Measurements from ENCODE around the gene ROBO4.

ROBO4 gene

DNA sequence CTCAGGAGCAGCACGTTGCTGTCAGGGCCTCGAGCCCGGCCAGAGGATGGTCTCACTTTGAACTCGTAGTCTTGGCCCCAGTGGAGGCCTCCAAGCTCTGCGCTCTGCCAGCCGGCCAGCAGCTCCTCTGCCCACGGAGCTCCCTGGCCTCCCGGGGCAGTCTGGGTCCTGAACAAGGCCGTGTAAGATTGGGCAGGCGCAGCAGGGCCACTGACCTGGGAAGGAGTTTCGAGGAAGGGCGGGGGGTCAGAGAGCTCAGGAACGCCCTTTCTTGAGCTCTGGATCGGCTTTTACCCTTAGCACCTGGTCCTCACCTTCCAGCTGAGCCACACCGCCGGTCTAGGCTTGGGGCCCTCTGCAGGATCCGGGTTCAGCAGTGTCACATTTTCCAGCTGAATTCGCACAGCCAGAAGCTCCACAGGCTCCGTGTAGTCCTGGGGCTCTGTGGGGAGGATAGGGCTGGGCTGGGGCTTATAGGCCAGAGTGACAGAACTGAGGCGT, 2.1 kb downstream of the ROBO4 start:
- no peak for TF ChIP-seq TCF12 (IDR thresholded peaks at IDR 0.05; ENCODE audit: low read depth)
- TF ChIP-seq YY1 (IDR thresholded peaks at IDR 0.05; ENCODE audit: low read depth) = no peak
- TF ChIP-seq, protein P1, sequence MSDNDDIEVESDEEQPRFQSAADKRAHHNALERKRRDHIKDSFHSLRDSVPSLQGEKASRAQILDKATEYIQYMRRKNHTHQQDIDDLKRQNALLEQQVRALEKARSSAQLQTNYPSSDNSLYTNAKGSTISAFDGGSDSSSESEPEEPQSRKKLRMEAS (IDR thresholded peaks at IDR 0.05) = no peak
- TF ChIP-seq CEBPB (IDR thresholded peaks at IDR 0.05) = no peak
- TF ChIP-seq TAF1 (IDR thresholded peaks at IDR 0.05; ENCODE audit: low read depth) = no peak
- TF ChIP-seq CREB1 (IDR thresholded peaks at IDR 0.05; ENCODE audit: low read depth) = no peak
- no peak for TF ChIP-seq FOXM1 (IDR thresholded peaks at IDR 0.05; ENCODE audit: borderline replicate concordance, low read depth)
- TF ChIP-seq, protein P2, sequence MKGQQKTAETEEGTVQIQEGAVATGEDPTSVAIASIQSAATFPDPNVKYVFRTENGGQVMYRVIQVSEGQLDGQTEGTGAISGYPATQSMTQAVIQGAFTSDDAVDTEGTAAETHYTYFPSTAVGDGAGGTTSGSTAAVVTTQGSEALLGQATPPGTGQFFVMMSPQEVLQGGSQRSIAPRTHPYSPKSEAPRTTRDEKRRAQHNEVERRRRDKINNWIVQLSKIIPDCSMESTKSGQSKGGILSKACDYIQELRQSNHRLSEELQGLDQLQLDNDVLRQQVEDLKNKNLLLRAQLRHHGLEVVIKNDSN (IDR thresholded peaks at IDR 0.05) = no peak
- TF ChIP-seq RAD21 (IDR thresholded peaks at IDR 0.05; ENCODE audit: low read depth) = no peak
- TF ChIP-seq, protein P3, sequence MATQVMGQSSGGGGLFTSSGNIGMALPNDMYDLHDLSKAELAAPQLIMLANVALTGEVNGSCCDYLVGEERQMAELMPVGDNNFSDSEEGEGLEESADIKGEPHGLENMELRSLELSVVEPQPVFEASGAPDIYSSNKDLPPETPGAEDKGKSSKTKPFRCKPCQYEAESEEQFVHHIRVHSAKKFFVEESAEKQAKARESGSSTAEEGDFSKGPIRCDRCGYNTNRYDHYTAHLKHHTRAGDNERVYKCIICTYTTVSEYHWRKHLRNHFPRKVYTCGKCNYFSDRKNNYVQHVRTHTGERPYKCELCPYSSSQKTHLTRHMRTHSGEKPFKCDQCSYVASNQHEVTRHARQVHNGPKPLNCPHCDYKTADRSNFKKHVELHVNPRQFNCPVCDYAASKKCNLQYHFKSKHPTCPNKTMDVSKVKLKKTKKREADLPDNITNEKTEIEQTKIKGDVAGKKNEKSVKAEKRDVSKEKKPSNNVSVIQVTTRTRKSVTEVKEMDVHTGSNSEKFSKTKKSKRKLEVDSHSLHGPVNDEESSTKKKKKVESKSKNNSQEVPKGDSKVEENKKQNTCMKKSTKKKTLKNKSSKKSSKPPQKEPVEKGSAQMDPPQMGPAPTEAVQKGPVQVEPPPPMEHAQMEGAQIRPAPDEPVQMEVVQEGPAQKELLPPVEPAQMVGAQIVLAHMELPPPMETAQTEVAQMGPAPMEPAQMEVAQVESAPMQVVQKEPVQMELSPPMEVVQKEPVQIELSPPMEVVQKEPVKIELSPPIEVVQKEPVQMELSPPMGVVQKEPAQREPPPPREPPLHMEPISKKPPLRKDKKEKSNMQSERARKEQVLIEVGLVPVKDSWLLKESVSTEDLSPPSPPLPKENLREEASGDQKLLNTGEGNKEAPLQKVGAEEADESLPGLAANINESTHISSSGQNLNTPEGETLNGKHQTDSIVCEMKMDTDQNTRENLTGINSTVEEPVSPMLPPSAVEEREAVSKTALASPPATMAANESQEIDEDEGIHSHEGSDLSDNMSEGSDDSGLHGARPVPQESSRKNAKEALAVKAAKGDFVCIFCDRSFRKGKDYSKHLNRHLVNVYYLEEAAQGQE (IDR thresholded peaks at IDR 0.05; ENCODE audit: low read depth) = no peak
- no peak for TF ChIP-seq EP300 (IDR thresholded peaks at IDR 0.05; ENCODE audit: borderline replicate concordance)
- no peak for TF ChIP-seq EGR1 (IDR thresholded peaks at IDR 0.05)
- no peak for TF ChIP-seq NFIC (IDR thresholded peaks at IDR 0.05)
- TF ChIP-seq ZBTB7A (IDR thresholded peaks at IDR 0.05; ENCODE audit: low read depth) = no peak
- no peak for TF ChIP-seq TEAD4 (IDR thresholded peaks at IDR 0.05)

DNA sequence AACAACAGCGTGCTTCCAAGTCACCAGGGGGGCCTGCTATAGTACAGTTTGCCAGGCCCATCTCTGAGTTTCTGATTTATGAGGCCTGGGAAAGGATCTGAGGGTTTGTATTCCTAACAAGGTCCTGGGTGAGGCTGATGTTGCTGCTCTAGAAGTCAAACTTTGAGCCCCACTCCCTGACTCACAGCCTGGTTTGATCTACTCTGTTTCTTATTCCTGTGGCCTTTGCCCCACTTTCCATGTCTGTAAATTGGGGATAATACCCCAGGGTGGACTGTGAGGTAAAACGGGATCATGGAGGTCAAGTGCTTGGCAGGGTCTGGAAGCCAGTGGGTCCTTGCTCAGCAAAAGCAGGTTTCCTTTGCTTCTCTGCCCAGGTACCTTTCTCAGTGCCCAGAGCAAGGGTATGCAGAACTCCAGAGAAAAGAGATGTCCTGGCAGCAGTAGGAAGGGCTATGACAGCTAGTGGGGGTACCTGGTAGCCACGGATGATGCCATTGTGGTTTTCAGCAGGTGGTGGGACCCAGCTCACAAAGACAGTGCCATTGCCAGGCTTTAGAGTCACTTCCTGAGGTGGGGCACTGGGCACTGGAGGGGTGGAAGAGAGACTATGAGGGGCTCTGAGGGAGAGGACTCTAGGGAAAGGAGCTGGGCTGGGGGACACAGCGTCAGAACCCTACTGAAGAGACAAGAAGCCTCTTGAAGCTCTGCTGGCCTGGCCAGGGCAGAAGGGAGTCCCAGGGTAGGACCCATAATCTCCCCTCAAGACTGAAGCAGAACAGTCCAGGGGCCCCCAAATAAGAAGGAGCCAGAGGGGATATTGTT, 2.8 kb downstream of the ROBO4 start:
- TF ChIP-seq, protein P2 (IDR thresholded peaks at IDR 0.05) = no peak
- TF ChIP-seq TEAD4 (IDR thresholded peaks at IDR 0.05) (no peak), RAD21 (IDR thresholded peaks at IDR 0.05; ENCODE audit: low read depth) (no peak)

DNA sequence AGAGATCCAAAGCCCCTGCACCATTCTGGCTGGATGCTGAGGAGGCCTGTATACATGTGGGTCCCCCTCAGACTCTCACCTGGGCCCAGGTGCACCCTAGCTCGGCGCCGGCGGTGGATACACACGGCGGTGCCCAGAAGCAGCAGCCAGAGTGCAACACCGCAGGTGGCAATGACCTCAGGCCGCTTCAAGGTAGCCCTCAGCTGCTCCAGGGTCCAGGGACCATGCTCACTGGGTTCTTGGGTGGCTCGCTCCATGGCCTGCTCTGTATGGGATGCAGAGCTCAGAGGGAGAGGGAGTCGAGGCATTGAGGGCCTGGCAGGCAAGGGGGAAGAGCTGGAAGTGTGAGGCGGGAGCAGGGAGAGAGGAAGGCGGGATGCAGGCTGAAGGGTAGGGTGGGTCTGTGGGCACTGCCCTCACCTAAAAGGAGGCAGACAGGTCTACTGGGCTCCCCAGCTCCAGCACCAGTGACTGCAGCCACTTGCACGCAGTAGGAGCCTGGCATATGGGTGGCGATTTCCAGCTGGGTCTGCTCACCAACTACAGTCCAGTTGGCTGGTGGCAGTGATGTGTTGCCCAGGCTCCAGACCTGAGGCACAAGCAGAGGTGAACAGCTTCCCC, 3.8 kb downstream of the ROBO4 start:
- TF ChIP-seq, protein P2 (IDR thresholded peaks at IDR 0.05) = no peak
- TF ChIP-seq FOXM1 (IDR thresholded peaks at IDR 0.05; ENCODE audit: borderline replicate concordance, low read depth) (no peak), TEAD4 (IDR thresholded peaks at IDR 0.05) (no peak), NFIC (IDR thresholded peaks at IDR 0.05) (no peak), TAF1 (IDR thresholded peaks at IDR 0.05; ENCODE audit: low read depth) (no peak), TCF12 (IDR thresholded peaks at IDR 0.05; ENCODE audit: low read depth) (no peak), EGR1 (IDR thresholded peaks at IDR 0.05) (no peak), ZBTB7A (IDR thresholded peaks at IDR 0.05; ENCODE audit: low read depth) (no peak), YY1 (IDR thresholded peaks at IDR 0.05; ENCODE audit: low read depth) (no peak), CEBPB (IDR thresholded peaks at IDR 0.05) (no peak), CREB1 (IDR thresholded peaks at IDR 0.05; ENCODE audit: low read depth) (no peak), EP300 (IDR thresholded peaks at IDR 0.05; ENCODE audit: borderline replicate concordance) (no peak), RAD21 (IDR thresholded peaks at IDR 0.05; ENCODE audit: low read depth) (no peak)
- TF ChIP-seq, protein P1 (IDR thresholded peaks at IDR 0.05) = no peak
- TF ChIP-seq, protein P3 (IDR thresholded peaks at IDR 0.05; ENCODE audit: low read depth) = no peak

DNA sequence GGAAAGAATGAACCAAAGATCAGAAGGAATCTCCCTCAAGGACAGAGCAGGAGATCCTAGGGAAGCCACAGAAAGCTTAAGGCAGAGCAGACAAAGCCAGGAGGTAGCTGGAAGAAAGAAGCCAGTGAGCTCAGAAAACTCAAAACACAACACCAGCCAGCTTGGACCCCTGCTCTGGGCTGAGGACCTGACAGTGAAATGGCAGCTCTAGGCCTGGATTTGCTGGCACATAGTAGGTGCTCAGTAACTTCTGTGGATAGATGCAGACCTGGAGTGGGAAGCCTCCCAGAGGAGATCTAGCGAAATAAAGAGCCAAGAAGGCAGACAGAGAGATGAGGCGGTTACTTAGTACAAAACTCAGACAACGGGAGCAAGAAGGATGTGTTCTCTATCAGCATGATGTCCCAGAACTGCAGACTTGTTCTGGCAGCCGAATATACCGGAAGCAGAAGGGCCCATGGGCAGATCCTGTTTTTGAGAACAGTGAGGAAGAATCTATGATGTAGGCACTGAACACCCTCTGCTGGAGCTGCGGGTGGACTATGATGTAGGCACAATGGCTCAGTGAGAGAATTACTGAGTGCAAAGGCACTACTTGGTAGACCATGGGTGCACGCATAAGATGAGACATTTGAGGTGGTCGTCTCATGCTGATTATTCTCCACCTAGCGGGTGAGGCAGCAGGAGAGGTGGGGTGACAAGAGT, 4.8 kb downstream of the ROBO4 start:
- no peak for TF ChIP-seq ZBTB7A (IDR thresholded peaks at IDR 0.05; ENCODE audit: low read depth)

DNA sequence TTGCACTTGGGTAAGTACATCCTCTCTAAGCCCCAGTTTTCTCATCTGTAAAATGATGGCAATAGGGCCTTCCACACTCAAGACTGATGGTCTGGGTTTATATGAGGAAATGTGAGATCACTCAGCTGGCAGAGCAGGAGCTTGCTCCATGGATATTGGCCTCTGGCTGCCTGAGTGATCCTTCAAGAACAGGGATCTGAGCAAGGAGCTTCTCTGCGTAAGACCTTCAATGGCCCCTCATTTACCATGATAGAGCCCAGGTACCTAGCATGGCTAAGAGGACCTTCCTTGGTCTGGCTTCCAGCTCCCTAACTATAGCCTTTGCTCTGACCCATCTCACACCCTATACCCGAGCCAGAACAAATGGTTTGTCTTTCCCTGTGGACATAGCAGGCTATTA, 5.5 kb downstream of the ROBO4 start:
- TF ChIP-seq, protein P2 (IDR thresholded peaks at IDR 0.05) = no peak
- TF ChIP-seq EP300 (IDR thresholded peaks at IDR 0.05; ENCODE audit: borderline replicate concordance) (no peak), YY1 (IDR thresholded peaks at IDR 0.05; ENCODE audit: low read depth) (no peak), TAF1 (IDR thresholded peaks at IDR 0.05; ENCODE audit: low read depth) (no peak), FOXM1 (IDR thresholded peaks at IDR 0.05; ENCODE audit: borderline replicate concordance, low read depth) (no peak)

Measured in Ishikawa (cell line).